EH (cell line): Measurements from ENCODE around the gene ADARB2.

Source experiments
- DNase-seq: peaks from one replicate; pipeline ENCODE4 v3.0.0-alpha.2; 2015; ENCODE audit warnings: low read depth

Gene ADARB2

DNA sequence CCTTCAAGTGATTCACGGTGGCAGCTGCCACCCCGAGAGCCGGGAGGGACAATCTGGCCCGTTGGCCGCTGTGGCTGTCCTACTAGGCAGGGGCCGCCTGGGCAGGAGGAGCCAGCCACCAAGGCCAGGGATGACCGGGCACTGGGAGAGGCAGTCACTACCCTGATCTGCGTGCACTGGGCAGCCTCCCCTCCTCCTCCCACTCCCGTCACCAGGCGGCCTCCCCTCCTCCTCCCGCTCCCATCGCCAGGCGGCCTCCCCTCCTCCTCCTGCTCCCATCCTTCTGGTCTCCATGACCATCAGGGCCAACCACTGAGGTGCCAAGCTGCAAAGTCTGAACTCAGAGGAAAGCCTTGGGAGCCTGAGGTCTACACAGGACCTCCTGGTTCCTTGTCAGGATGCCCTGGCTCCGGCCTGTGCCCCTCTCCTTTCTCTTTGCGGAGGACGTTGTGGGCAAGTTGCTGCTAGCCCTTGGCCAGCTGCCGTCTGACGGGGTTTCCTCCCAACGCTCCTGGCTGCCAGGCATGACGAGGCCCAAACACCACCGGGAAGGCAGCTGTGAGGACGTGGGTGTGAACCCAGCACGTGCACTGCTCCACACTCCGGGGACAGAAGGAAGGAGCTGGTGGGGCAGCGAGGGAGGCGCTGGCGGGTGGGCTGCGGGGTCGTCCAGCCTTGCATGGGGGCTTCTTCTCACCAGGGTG is 550.0 kb downstream of the ADARB2 start:
- no peak for DNase-seq

DNA sequence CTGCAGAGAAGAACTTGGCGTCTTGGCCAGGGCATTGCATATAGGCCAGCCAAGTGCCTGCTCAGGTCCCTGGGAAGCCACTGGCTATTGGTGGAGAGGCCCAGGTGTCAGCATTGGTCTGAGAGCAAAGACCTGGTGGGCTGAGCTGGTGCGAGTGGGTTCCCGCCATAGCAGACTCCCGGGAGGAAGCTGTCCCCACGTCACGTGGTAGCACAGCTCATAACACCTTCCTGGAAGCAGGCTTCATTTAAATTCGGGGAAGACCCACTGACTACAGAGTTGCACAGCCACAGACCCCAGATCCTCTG is 550.7 kb downstream of the ADARB2 start:
- no peak for DNase-seq

DNA sequence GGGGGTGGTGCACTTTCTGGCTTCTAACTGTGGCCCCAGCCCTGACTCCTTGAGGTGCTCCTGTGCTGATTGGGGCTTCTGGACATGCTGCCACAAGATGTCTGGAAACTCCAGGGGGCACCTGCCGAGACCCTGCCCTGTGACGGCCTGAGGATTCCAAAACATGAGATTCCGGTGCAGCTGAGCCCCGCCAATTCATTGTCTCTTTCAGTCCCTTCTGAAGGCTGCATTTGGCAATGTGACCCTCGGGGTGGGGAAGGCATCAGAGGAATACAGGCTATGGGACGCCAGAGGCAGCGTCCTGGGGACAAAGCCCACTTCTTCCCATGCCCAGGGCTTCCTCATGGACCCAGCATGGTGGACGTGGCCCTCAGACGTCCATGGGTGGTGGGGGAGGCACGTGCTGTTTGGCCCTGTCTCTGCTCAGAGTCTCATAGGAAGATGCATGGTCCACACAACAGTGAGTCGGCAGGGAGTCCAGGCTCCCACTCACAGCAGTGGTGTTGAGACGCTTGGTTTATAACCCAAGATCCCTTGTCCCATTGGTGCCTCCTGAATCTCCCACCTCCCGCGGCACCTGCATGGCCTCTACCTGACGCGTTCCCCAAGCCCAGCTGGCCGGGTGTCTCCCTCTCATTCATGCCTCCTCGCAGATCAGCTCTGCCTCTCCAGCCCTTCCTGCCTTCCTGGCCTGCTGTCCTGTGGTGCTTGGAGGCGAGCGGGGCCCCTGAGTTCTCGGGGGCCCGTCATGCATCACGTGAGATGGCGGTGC is 551.2 kb downstream of the ADARB2 start:
- DNase-seq, result no peak

DNA sequence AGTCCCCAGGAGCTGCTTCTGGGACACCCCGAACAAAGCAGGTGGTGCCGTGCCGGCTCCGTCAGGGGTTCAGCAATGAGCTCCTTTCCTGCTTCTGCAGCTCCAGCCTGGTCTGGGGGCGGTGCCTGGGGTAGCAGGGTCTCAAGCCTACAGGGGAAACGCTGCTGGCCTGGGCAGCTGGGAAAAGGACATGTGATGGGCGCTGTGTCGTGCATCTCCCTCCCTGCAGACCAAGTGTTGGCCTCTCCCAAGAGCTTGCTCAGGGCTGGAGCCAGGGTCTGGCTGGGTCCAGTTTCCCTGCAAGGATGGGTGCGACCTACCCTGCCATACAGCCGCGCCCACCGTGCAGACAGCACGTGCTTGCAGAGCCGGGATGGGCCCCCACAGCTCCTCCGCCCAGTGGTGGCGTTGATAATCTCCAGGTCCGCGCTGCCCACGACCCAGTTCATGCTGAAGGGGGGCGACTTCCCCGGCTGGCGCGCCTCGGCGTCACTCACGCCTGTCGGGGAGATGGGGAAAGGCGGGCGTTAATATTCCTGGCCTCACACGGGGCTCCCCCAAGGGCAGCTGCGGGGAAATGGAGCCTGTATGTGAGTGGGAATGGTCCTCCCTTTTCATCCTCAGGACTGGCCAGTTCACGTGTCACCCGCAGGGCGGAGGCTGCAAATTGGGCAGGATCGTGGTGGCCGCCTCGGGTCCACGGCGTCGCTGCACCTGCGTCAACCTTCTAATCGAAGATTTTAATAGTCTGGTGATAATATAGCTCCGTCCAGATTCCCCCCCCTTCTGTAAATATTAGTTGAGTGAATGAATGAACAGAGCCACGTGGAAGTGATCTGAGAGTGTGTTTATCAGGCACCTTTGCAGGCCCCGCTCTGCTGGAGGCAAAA is 552.5 kb downstream of the ADARB2 start:
- no peak for DNase-seq

DNA sequence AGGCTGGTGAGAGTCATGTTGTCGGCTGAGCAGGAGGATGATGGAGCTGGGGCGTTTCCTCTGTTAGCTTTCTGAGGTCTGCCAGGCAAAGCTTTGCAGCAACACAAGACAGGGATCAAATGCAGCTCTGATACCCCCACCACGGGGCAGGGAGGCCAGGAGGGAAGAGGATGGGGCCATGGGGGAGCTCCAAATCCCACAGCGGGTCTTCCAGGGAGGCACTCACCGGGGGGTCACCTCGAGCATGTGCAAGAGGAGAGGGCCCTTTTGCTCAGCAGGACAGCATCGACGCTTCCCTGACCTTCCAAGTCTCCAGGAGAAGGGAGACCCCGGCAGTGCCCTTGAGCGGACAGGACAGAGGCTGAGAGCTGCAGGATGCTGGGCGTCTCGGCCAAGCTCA is 553.6 kb downstream of the ADARB2 start:
- no peak for DNase-seq

DNA sequence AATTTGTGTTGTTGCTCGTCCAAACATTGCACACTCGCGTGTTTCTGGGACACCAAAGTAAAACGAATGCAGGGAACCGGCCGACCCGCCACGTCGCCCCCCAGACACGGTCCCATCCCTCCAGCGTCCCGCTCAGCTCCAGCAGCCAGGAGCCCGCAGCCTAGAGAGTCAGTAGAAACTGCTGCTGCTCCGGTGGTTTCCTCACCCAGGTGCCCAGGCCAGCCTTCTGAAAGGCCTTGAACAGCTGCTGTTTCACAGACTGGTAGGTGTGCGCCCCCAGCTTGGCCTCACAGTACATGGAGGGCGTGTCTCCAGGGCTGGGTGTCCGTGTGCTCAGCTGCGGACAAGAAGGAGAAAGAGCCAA is 554.3 kb downstream of the ADARB2 start:
- DNase-seq, result no peak

DNA sequence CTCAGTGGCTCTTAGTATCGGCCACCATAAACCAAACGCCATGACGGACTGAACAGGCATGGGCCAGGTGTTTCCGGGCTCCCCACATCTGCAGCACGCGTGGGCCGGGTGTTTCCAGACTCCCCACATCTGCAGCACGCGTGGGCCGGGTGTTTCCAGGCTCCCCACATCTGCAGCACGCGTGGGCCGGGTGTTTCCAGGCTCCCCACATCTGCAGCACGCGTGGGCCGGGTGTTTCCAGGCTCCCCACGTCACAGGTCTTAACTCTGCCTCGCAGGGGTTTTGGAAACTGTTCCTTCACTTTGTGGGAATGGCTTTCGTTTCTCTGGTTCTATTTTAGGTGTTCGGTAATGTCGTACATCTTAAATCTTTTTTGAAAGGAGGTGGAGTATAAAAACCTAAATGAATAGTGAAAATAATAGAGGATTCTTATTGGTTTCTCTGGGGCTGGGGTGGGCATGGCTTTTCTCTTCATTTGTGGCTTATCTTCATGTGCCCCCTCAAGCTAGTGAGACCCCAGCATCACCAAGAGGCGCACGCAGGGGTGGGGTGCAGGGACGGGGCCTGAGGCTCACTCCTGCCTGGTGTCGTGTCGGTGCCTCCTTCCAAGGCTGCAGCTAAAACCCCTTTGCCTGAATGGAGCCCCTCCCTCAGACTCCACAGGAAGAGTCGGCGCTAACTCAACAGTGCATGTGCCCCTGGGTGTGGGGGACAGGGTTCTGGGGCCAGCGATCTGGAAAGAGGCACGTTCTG is 554.9 kb downstream of the ADARB2 start:
- no peak for DNase-seq

DNA sequence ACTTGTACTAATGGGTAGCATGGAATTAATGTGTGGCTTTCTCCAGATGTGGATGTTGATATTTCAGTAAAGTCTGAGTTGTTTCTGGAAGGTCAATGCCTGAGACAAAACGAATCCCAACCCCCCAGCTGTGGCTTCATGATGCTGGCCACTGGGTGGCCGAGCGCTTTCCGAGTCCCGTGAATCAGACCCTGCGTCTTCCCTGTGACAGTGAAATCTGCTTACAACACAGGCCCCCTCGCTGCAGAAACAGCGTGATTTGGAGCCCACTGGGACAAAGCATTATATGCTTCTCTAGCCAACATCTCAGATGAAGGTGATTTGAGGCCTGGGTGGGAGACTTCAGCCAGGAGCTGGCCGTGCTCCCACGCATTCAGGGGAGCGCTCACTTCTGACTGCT is 556.5 kb downstream of the ADARB2 start:
- no peak for DNase-seq

DNA sequence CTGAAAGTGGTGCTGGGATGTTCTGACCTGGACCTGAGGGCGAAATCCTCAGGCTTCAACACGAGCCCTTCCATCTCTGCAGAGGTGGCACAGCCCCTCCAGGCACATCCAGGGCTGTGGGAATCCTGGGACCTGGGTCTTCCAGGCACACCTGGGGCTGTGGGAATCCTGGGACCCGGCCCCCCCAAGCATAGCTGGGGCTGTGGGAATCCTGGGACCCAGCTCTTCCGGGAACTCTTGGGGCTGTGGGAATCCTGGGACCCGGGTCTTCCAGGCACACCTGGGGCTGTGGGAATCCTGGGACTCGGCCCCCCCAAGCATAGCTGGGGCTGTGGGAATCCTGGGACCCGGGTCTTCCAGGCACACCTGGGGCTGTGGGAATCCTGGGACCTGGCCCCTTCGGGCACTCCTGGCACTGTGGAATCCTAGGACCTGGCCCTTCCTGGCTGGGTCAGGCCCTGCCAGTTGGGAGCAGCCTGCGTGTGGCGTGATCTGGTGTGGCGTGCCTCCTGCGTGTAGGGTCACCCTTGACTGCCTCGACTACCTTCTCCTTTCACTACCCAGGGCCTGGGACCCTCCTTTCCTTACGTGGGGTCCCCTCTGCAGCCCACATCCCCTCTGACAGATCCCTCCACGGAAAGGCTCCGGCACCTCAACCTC is 557.1 kb downstream of the ADARB2 start:
- no peak for DNase-seq

DNA sequence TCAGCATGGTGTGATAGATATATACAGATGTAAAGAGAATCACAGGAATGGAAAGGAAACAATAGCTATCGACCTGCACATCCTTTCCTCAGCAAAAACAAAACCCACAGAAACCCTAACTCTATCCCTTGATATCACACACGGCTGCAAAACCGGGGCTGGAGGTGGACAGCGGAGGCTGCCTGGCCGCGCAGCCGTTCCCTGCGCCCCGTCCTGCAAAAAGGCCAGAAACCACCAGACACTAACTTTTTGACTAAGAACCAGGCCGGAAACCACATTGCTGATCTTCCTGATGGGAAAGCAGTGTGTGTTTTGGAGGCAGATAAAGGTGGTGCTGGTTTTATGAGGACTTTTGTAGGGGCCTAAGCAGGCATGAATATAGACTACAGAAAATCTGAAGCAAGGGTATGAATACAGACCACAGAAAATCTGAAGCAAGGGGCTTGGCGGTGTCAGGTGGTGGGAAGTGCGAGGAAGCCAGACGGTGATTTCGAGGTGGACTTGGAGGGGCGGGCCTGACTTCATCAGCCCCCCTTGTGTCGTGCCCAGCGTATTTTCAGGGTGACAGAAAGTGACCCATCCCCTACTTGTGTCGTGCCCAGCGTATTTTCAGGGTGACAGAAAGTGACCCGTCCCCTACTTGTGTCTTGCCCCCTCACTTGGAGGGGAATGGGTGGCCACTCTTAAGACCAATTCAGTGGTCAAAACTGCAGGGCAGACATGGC is 557.8 kb downstream of the ADARB2 start:
- no peak for DNase-seq

DNA sequence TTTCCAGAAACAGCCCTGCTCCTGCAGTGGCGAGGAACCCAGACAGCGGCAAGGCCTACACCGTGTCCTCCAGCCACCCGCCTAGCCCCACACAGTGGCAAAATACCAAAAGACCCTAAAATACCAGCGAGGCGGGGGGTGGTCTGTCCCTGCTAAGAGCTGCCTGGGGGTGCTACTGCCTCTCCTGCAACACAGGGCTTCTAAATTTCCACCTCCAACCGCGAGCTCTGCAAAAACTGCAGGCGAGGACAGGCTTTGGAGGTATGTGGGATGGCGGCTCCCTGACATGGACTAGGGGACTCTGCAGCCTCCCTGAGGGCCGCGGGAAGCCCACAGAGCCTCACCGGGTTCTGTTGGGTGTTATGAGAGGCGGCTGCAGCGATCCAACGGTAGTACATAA is 558.8 kb downstream of the ADARB2 start:
- DNase-seq, result no peak

DNA sequence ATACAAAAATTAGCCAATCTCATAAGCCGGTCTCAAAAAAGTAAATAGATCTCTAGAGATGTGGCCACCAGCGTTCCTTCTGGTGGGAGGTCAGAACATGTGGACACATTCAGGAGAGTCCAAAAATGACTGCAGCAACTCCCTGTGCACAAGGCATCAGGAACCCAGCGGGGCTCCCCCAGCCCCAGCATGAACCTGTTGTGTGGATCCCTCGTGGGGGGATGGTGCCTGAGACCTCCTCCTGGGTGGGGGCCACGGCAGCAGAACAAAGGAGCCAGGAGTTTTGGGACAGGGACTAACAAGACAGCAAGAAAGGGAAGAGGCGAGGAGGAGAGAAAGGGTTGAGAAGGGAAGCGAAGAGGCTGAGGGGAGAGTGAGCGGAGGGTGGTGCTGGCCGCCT is 559.4 kb downstream of the ADARB2 start:
- no peak for DNase-seq

DNA sequence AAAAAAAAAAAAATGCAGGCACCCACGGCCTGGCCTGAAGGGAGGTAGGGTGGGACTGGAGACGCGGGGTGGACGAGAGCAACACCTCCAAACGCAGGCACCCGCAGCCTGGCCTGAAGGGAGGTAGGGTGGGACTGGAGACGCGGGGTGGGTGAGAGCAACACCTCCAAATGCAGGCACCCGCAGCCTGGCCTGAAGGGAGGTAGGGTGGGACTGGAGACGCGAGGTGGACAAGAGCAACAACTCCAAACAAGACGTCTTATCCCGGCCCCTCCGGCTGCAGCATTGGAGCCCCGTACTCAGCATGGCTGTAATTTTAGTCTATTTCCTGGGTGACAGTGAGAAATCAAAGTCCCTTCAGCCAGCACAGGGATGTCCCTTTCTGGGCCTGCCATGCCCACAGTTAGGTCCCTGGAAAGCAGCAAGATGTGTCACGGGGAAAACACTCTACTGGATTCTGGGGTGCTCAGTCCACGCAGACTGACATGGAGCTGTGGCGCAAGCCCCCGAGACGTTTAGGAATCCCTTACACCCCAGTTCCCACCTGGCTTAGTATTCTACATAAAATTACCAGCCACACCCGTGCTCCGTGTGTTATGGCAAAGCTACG is 561.3 kb downstream of the ADARB2 start:
- DNase-seq, result no peak

DNA sequence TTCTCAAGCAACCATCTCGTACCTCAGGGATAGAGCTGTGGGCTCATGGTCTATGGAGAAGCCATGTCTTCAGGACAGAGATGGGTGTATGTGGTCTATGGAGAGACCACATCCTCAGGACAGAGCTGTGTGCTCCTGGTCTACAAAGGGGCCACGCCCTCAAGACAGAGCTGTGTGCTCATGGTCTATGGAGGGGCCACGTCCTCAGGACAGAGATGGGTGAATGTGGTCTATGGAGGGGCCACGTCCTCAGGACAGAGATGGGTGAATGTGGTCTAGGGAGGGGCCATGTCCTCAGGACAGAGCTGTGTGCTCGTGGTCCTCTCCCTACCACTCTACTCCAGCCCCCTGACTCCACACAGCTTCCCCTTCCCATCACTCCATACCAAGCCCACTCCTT is 563.3 kb downstream of the ADARB2 start:
- no peak for DNase-seq

DNA sequence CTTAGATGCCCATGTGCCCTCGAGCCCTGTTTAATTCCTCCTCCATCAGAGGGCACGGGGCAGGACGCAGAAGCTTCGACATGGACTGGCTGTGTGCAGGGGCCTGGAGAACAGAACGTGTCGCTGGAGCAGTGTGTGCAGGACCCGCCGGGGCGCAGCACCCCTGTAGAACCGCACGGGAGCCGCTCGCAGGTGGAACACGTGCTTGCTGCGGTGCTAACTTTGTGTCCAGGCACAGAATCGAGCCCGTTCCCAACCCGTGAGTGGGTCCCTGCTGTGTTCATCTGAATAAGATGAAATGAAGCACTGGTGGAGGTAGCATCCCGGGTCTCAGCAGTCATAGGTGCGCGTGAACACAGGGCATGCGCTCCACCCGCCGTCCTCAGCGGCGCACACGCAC is 564.2 kb downstream of the ADARB2 start:
- no peak for DNase-seq

DNA sequence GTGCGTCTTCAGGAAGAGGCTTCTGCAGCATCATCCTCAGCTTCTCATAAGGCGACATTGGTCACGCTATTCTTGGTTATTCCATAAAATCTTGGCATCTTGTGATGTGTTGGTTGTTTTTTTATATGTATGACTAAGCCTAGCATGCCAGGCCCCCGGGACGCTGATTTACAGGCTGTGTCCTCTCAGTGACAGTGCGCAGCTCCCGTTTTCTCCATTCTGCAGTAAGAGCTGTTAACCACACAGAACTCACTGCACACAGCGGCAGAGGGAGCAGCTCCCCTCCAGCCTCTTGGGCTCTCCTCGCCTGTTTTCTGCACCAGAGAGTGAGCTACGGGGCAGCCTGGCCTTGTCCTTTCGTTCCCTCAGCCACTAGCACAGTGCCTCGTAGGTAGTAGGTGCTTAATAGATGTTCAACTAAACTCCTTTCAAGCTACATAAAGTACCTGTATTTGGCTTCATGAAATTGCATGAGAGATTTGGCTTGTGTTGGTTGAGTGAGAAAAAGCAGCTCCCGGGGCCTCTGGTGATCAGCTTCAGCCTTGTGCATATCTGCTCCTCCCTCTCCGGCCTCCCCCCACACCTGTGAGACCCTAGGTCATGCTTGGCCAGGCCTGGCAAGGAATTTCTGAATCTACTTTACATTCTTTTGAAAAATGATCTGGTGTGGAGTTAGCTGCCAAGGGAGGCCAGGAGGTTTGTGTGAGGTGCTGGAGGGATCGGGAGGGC is 564.9 kb downstream of the ADARB2 start:
- DNase-seq, result no peak

DNA sequence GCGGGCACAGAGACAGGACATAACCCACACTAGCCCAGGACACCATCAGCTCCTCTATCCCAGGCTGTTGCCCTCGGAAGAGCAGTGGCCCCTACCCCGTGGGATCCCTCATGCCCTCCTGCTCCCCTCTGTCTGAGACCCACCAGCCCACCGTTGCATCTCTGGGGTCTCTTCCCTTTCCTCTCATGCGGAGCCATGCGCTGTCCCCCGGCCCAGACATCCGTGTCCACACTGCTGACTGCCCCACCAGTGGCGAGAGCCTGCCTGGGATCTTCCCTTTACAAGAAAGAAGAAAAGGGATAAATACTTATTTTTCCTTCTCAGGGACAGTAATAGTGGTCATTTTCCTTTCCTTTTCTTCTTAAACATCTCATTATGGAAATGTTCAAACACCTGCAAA is 565.7 kb downstream of the ADARB2 start:
- no peak for DNase-seq

DNA sequence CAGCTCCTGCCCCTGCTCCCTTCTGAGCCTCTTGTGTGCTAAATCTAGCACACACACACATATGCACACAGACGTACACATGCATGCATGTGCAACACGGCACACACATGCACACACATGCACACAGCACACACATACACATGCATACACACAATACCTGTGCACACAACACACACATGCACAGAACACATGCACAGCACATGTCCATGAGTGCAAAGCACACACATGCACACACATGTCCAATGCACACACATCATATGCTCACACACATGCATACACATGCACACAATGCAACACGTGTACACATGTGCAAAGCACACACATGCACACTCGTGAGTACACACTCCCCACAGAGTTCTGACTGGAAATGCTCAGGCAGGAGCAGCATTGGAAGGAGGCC is 566.1 kb downstream of the ADARB2 start:
- no peak for DNase-seq

DNA sequence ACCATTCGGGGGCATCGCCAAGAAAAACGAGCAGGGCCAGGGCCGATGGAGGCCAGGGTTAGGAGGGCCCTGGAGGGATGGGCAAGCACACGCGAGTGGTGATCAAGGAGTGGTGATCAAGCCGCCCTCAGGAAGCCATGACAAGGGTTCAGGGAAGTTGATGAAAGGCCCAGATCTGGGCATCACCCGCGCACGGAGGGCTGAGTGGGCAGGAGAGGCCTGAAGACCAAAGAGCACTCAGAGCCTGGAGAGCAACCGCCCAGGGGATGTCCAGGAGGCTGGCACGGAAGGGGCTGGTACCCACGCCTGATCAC is 566.5 kb downstream of the ADARB2 start:
- DNase-seq, result no peak
